GM23338 (cell line): ENCODE results near the gene HRAS. TPM values are rescaled to one million over a fixed set of nuclear protein-coding genes. Genes with fewer than 3 reads are reported as not detected.

Experiments used
- ATAC-seq: fragments of 200-7000 bp; cut with Tn5 transposase; 3 replicates; pipeline ENCODE4 v1.9.1; 2020
- DNase-seq: peaks from one replicate; pipeline ENCODE4 v3.0.0-alpha.2; 2015; ENCODE audit warnings: low spot score
- H2AFZ ChIP-seq: fragments of 200-600 bp; sonication (generic); 2 replicates; pipeline ENCODE4 v1.8.0; 2016; ENCODE audit warnings: antibody characterized with exemption, mild to moderate bottlenecking, moderate library complexity
- H3F3A ChIP-seq: fragments of 200-600 bp; sonication (generic); replicated peaks from 2 replicates; pipeline ENCODE4 v1.8.0; 2017; ENCODE audit warnings: antibody characterized with exemption, mixed run types, low read depth
- H3K27ac ChIP-seq: fragments of 200-600 bp; sonication (generic); 2 replicates; pipeline ENCODE4 v1.6.1; 2016; ENCODE audit warnings: low read depth
- H3K27me3 ChIP-seq: fragments of 200-600 bp; sonication (generic); 2 replicates; pipeline ENCODE4 v1.8.0; 2016; ENCODE audit warnings: mild to moderate bottlenecking, mixed run types, moderate library complexity; ENCODE audit not compliant: insufficient read depth
- H3K36me3 ChIP-seq: fragments of 200-600 bp; sonication (generic); 2 replicates; pipeline ENCODE4 v1.8.0; 2016; ENCODE audit warnings: mild to moderate bottlenecking; ENCODE audit not compliant: insufficient read depth
- H3K4me1 ChIP-seq: fragments of 200-600 bp; sonication (generic); 2 replicates; pipeline ENCODE4 v1.8.0; 2016; ENCODE audit warnings: mild to moderate bottlenecking, moderate library complexity; ENCODE audit not compliant: insufficient read depth
- H3K4me2 ChIP-seq: fragments of 200-600 bp; sonication (generic); 2 replicates; pipeline ENCODE4 v1.7.1; 2017; ENCODE audit warnings: mixed run types
- H3K4me3 ChIP-seq: fragments of 200-600 bp; sonication (generic); 2 replicates; pipeline ENCODE4 v1.6.1; 2016; ENCODE audit warnings: mixed run types
- H3K79me2 ChIP-seq: fragments of 200-600 bp; sonication (generic); replicated peaks from 2 replicates; pipeline ENCODE4 v1.8.0; 2017; ENCODE audit warnings: mild to moderate bottlenecking; ENCODE audit not compliant: insufficient read depth
- H3K9me2 ChIP-seq: fragments of 200-600 bp; sonication (generic); 2 replicates; pipeline ENCODE4 v1.8.0; 2017; ENCODE audit not compliant: insufficient read depth
- H4K20me1 ChIP-seq: fragments of 200-600 bp; sonication (generic); replicated peaks from 2 replicates; pipeline ENCODE4 v1.8.0; 2017; ENCODE audit warnings: mild to moderate bottlenecking; ENCODE audit not compliant: insufficient read depth
- H3K27ac Mint-ChIP-seq: 2 replicates; pipeline ENCODE4 v1.8.0; 2020; ENCODE audit warnings: inconsistent platforms, mild to moderate bottlenecking, moderate library complexity, mixed read lengths
- H3K27me3 Mint-ChIP-seq: 3 replicates; pipeline ENCODE4 v1.8.0; 2022; ENCODE audit warnings: low read depth, mild to moderate bottlenecking, moderate library complexity, mixed read lengths, inconsistent platforms; ENCODE audit not compliant: insufficient read depth, poor library complexity
- H3K36me3 Mint-ChIP-seq: 3 replicates; pipeline ENCODE4 v1.8.0; 2021; ENCODE audit warnings: low read depth, mild to moderate bottlenecking, inconsistent platforms, moderate library complexity, mixed read lengths
- H3K4me1 Mint-ChIP-seq: 3 replicates; pipeline ENCODE4 v1.8.0; 2020; ENCODE audit warnings: mild to moderate bottlenecking, inconsistent platforms, mixed read lengths
- H3K4me3 Mint-ChIP-seq: 3 replicates; pipeline ENCODE4 v1.8.0; 2021; ENCODE audit warnings: moderate library complexity, mild to moderate bottlenecking, inconsistent platforms, mixed read lengths
- H3K9me3 Mint-ChIP-seq: 3 replicates; pipeline ENCODE4 v1.8.0; 2020; ENCODE audit warnings: moderate library complexity, mild to moderate bottlenecking, inconsistent platforms, mixed read lengths
- EZH2 ChIP-seq: fragments of 200-600 bp; sonication (generic); IDR thresholded peaks from one replicate; pipeline ENCODE4 v1.8.0; 2017; ENCODE audit warnings: antibody characterized with exemption, mild to moderate bottlenecking, low read depth; ENCODE audit not compliant: unreplicated experiment
- EZH2phosphoT487 ChIP-seq: fragments of 200-600 bp; sonication (generic); IDR thresholded peaks from one replicate; pipeline ENCODE4 v1.8.1; 2018; ENCODE audit warnings: antibody characterized with exemption; ENCODE audit not compliant: unreplicated experiment
- JUNB ChIP-seq: IDR thresholded peaks from one replicate; pipeline ENCODE4 v1.6.1; 2016; ENCODE audit warnings: antibody characterized with exemption; ENCODE audit not compliant: unreplicated experiment
- POLR2AphosphoS5 ChIP-seq: IDR thresholded peaks from 2 replicates; pipeline ENCODE4 v1.6.1; 2016; ENCODE audit warnings: antibody characterized with exemption, low read depth
- STAT1 ChIP-seq: IDR thresholded peaks from one replicate; pipeline ENCODE4 v1.6.1; 2016; ENCODE audit warnings: antibody characterized with exemption; ENCODE audit not compliant: unreplicated experiment
- ZNF331 ChIP-seq: fragments of 250-450 bp; sonication (Bioruptor Pico); IDR thresholded peaks from 2 replicates; pipeline ENCODE4 v1.5.0; 2020; ENCODE audit warnings: low read depth, mild to moderate bottlenecking, moderate library complexity
- ZNF462 ChIP-seq: fragments of 250-450 bp; sonication (Bioruptor Pico); IDR thresholded peaks from 2 replicates; pipeline ENCODE4 v1.5.0; 2020; ENCODE audit warnings: mild to moderate bottlenecking, moderate library complexity
- polyA plus RNA-seq: library from polyadenylated mRNA; unstranded; fragments of >200 nt; fragmentation: Nextera tagmentation; extraction: Ambion mirVana; gene quantifications from 2 replicates; pipeline ENCODE4 v1.2.1, GENCODE V29; 2016
- total RNA-seq: library from RNA; depleted of rRNA; stranded (reverse); fragments of >200 nt; shearing (Covaris generic); gene quantifications from 2 replicates; pipeline ENCODE4 v1.2.3, GENCODE V29; 2014
- TF ChIP-seq, protein P1 (sequence below), 2 experiments: fragments of 200-600 bp in 1 of 2; sonication (generic) in 1 of 2; conservative IDR thresholded peaks; 2 replicates each; pipeline versions ENCODE4 v1.5.1 to v1.6.1; 2016 to 2017; ENCODE audit warnings: antibody characterized with exemption in 2 of 2, low read depth in 2 of 2, mild to moderate bottlenecking in 2 of 2, moderate library complexity in 1 of 2

HRAS gene
- total and polyA plus RNA-seq, 2 experiments from 2014 or later = 37.9 to 48.7 TPM

DNA sequence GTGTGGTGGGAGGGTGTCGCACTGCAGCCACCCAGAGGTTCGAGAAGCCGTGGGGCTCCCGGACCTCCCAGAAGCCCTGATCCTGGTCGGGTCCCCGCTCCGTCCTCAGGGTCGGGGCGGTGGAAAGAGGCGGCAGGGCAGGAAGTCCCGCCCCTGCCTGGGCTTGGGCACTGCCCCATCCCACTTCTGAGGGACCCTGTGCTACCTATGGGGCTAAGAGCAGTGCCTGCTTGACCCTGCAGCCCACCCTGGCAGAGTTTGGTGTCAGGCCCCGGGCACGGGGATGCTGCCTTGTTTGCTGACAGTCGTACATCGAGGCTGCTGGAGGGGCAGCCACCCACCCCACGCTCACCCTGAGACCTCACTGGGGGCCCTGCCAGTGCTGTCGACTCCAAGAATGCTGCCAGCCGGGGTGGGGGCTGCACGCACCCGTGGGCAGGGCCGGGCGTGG is 47.8 kb downstream of the HRAS start:
- no peaks in the 10 kb centered on the region for H3K4me1 ChIP-seq
- no peak overlapping the region for H2AFZ ChIP-seq
- no peaks in the 10 kb centered on the region for H3K4me1 Mint-ChIP-seq
- H3K4me3 ChIP-seq = no peak overlapping the region
- H3K4me2 ChIP-seq = no peak overlapping the region
- no peaks in the 10 kb centered on the region for H3K9me2 ChIP-seq
- no peaks in the 10 kb centered on the region; the same call in 1 of the 2 replicates for H3F3A ChIP-seq
- H3K36me3 Mint-ChIP-seq = peaks cover 13% of the 10 kb centered on the region
- no peaks in the 10 kb centered on the region for H4K20me1 ChIP-seq
- no peak overlapping the region for H3K4me3 Mint-ChIP-seq
- no peak for TF ChIP-seq STAT1
- TF ChIP-seq, protein P1, sequence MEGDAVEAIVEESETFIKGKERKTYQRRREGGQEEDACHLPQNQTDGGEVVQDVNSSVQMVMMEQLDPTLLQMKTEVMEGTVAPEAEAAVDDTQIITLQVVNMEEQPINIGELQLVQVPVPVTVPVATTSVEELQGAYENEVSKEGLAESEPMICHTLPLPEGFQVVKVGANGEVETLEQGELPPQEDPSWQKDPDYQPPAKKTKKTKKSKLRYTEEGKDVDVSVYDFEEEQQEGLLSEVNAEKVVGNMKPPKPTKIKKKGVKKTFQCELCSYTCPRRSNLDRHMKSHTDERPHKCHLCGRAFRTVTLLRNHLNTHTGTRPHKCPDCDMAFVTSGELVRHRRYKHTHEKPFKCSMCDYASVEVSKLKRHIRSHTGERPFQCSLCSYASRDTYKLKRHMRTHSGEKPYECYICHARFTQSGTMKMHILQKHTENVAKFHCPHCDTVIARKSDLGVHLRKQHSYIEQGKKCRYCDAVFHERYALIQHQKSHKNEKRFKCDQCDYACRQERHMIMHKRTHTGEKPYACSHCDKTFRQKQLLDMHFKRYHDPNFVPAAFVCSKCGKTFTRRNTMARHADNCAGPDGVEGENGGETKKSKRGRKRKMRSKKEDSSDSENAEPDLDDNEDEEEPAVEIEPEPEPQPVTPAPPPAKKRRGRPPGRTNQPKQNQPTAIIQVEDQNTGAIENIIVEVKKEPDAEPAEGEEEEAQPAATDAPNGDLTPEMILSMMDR (conservative IDR thresholded peaks at IDR 0.05; ENCODE audit: low read depth in 2 of 2) = no peak
- no peak for TF ChIP-seq JUNB
- no peak for TF ChIP-seq ZNF331 (CRISPR knock-in tag)
- TF ChIP-seq EZH2phosphoT487 = no peak
- no peak for TF ChIP-seq EZH2
- no peak for TF ChIP-seq ZNF462 (CRISPR knock-in tag)
- TF ChIP-seq POLR2AphosphoS5 = no peak
- DNase-seq (no peak), ATAC-seq (no peak; the same call in 2 of the 3 replicates)
- peaks cover 4% of the 10 kb centered on the region for H3K27me3 Mint-ChIP-seq
- no peaks in the 10 kb centered on the region for H3K36me3 ChIP-seq
- H3K27ac ChIP-seq = no peak overlapping the region
- peaks cover 11% of the 10 kb centered on the region for H3K79me2 ChIP-seq
- no peak overlapping the region for H3K27ac Mint-ChIP-seq
- H3K27me3 ChIP-seq = no peaks in the 10 kb centered on the region
- H3K9me3 Mint-ChIP-seq = no peaks in the 10 kb centered on the region
